HG03520 (cell line): Measurements from ENCODE around the gene DSCAM.

Experiments used
- ATAC-seq: cut with Tn5 transposase; IDR thresholded peaks from one replicate; pipeline ENCODE4 v1.9.1; 2021; ENCODE audit warnings: mild to moderate bottlenecking, moderate library complexity; ENCODE audit not compliant: unreplicated experiment

Gene DSCAM

DNA sequence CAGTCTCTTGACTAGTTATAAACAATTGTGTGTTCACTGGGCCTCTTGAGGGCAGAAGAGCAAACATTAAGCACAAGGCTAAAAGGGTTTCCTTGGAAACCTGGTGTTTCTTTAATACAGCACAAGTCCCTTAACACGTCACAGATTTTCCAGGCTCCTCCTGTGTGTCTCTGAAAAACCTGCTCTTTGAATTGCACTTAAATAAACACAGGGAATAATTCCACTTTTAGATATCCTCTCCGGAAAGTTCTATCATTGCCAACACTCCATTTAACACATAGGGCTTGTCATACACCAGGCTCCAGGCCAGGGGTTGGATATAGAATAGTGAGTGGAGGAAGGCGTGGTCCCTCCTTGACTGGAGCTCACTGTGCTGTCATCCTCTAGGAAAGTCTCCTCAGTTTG lies 442.6 kb downstream of the DSCAM start:
- no peak for ATAC-seq

DNA sequence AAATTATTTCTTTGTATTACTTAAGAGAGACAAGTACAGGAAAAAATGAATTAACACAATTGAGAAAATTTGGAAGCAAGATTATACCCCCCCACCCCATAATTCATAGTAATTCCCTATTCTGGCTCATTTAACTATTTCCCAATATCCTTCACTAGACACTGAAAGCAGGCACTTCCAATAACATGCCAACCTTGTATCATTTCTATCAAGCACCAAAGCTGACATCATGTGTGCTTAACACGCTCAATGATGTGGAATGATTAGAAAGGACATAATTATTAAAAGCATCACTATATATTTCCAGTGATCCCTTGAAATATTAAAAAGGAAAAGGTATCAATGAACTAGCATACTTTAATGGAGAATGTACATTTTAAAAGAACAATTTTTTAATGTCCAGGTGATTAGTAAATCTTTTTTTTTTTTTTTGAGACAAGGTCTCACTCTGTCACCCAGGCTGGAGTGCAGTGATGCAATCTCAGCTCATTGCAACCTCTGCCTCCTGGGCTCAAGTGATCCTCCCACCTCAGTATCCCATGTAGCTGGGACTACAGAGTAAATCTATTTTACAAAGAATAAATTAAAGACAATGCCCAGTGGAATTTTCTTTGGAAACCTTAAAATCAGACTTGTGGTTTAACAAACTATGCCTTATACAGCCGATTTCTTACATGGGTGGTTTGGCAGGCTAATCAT lies 443.9 kb downstream of the DSCAM start:
- ATAC-seq, result no peak

DNA sequence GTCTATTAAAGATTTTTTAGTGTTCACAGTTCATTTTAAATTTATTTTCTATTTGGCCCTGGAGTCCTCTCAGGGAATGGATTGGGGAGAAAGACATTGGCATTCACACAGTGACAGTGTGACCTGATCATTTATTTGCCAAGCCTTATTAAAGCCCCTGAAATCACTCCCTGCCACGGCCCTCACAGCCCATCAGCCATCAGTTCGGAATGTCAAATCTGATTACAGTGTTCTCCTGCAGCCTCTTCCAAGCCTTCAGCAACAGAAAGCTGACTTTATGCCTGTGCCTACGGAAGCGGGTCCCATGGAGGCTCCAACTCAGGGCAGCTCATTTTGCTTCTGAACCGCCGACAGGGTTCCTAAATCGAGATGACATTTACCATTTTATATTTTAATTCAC lies 451.2 kb downstream of the DSCAM start:
- no peak for ATAC-seq

DNA sequence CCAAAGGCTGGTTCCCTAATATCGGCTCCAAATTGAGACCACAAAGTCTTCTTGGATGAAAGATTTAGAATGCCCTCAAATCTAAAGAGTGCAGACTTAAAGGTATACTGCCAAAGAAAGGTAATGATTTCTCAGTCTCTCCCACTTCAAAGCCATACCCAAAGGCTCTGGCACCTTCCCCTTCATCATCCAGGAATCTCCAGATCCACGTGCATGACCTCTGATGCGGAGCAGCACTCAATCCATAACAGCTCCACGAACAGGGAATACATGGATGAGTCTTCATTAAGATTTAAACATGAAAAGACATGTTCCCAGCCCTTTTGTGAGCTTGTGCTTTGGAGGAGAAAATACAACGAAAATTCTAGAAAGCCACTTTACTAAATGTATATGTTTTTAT lies 453.9 kb downstream of the DSCAM start:
- ATAC-seq, result no peak

DNA sequence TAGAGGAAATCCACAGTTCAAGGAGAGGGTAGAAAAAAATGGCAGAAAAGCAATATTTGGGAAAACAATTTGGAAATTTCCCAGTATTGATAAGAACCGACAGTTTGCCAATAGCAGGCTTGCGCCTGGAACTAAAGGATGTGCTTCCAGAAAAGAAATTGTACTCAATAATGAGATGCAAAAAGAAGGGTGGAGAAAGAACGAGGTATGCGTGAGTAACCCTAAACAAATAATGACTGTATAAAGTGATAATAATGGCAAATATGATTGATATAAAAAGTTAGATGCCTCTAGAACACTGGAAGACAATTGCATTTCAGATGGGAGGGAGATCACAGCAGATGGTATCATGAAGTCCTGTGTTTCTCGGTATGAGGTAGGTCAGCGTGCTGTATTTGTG lies 458.9 kb downstream of the DSCAM start:
- ATAC-seq, result no peak

DNA sequence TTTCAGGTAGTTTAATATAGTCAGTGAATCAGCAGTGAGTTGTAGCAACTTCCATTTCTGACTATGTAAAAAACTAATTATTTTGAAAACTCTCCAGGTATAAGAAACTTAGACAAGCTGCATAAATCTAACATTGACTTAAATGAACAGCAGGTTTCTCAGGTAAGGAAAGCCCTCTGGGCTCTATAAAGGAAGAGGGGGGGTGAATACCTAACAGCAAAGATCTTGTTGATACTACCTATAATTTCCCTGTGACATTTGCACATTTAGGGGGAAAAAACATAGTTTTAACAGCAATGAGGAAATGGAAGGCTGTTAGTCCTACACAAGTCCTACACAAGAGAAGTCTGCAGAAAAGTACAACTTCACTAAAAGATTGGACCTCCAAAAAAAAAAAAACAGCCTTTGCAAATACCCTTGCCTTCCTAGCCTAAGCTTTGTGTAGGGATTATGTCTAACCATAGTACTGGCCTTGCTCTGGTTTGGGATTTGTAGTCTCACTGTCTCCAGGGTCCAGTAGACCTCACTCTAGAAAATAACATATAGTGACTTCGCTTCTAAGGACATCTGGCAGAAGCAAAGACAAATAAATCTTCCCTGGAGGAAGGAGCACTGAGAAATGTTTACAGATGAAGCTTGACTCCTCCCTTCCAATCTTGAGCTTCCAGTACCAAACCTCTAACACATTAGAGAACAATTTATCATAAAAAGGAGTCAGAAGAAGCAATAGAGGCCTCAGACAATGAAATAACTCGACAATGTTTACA lies 459.8 kb downstream of the DSCAM start:
- ATAC-seq, result no peak

DNA sequence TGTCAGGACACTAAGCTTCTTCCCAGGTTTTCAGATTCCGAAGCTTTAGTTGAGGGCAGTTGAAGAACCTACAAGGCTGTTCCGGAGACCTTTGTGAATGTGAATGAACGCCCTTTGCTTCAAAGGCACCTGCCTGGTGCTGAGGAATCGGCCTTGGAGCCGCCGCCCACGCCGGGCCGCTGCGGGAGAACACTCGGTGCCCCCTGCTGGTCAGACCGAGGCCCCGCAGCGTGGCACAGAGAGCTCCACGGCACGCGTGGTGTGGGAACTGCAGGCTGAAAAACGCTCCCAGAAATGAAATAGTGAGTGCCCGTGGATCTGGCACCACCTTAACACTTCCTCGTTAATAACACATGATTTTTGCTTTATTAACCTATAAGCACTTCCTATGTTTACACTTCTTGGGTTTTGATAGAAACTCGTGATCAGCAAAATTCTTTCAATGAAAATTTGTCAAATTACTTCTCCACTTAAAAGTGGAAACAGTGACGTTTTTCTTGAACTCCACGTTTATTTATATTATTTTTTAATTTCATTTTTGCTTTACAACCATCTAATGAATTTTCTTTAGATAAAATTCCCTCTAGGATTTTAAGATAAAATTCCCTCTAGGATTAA lies 460.6 kb downstream of the DSCAM start:
- no peak for ATAC-seq

DNA sequence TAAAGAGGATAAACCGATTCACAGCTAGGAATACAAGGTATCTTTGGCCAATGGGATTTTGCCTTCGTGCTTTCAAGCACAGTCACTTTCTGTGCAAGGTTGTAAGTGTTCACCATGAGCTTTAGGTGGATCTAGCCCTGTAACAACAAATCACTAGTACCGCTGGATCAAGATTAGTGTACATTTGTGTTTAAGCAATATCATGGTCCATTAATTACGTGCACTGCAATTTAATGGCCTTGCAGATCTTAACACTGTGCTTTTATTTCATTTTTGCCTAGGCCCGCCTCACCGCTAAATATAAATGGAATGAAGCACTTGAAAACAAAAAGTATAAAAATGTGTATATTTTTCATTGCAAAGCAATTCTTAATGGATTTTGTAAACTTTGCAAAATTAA lies 461.1 kb downstream of the DSCAM start:
- ATAC-seq, result no peak

DNA sequence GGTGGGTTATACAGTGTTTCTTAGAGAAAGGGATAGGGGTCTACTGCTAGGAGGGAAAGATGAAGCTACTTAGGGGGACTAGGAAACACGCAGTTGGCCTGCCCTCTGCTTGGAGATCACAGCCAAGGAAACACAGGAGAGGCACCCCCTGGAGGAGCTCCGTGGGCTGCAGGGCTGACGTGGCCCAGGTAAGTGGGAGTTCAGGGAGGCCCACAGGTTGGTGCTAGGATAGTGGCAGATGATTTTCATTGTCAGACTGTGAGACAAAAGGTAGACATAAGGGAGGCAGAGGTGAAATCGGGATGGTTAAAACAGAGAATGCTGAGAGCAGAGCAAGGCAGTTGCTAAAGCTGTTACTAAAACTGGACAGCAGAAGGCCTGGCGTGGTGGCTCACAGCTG lies 463.0 kb downstream of the DSCAM start:
- no peak for ATAC-seq

DNA sequence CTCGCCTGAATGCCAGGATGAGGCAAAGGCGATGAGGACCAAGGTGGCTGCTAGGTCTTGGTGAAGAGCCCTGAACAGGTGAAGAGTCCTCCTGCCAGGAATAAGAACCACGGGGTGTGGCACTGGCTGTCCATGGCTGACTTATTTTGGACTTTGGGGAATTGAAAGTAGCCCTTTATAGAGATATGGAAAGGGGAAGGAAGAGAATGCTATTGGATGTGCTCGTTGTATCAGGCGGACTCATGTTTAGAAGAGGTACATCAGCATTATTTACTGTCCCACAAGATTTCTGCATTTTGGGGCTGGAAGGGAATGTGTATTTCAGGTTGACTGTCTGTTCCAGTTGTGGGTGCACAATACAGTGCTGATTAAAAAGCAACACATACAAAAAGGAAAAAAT lies 465.8 kb downstream of the DSCAM start:
- no peak for ATAC-seq

DNA sequence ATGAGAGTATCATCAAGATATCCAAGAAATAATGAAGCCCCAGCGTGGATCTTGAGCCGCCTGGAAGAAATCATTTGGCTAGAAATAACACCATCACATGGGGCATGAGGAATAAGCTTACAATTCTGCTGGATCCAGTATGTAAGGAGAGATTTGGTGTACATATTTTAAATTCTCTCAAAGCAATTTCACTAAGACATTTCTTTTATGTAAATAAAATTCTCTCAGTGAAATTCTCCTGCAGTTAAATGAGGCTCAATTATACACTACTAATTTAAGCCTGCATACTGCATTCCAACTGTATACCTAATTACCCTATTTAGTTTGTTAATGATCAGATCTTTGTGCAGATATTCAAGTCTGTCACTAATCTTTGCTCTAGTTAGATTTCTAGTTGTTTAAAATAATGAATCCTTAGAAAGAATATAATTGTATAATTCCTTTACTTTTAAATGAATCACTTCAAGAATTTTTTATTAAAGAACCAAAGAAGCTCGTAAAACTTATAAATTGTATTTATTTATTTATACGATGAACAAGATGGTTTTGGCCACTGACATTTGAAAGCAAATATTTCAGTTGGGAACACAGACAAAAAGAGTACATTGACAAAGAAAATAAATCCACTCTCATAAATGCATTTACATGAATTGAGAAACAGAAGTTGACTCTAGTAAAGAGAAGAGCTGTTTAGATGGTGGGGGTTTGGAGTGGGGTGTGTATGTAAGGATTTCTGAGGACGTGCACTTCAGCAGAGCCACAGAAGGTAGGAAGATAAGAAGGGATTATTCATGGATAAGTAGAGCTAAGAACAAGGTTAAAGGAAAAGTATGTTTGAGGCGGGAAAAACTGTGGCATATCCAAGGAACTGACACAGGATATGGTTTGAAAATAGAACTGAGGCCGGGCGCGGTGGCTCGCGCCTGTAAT lies 466.8 kb downstream of the DSCAM start:
- ATAC-seq, result no peak

DNA sequence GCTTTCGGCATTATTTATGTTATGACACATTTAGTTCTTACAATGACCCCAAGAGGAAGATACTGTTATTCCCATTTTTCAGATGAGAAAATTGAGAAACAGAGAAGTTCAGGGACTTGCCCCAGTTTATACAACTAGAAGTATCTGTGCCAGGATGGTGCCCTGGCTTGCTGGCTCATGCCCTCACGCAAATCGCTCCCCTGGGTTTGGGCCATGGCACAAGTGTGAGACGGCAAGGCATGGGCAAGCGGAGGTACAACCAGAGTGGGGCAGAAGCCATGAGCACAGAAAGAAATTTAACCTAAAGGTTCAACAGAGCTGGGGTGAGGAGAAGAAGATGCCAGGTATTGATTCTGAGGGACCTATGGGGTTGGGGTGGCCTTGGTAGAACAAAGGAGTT lies 469.8 kb downstream of the DSCAM start:
- no peak for ATAC-seq

DNA sequence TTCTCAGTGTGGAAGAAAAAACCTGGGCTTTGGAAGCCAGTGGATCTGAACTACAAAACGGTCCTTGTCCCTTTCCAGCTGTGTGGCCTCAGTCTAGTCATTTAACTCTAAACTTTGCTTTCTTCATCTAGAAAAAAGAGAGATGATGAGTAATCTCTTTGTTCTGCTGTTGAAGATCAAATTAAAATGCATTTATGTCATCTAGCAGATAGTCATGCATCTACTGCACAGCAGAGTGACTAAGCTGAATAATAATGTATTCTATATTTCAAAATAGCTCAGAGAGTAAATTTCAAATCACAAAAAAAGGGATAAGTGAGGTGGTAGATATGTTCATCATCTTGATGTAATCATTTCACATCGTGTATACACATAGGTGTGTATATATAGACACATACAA lies 473.2 kb downstream of the DSCAM start:
- ATAC-seq, result no peak

DNA sequence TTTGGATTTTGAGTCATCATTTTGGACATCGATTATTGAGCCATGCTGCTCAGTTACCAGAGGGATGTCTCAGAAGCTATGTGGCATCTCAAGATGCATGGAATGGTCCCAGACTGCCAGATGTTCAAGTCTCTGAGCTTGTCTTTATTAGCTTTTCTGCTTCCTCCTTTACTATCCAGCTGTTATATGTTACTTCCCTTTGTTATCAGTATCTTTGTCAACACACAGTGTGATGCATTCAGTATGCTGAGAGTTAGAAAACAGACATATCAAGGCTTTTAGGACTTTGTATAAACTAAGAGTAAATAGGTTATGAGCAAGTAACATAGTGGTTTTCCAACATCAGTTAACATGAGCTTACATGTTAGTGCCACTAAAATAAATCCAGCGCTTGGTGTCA lies 474.5 kb downstream of the DSCAM start:
- ATAC-seq, result no peak

DNA sequence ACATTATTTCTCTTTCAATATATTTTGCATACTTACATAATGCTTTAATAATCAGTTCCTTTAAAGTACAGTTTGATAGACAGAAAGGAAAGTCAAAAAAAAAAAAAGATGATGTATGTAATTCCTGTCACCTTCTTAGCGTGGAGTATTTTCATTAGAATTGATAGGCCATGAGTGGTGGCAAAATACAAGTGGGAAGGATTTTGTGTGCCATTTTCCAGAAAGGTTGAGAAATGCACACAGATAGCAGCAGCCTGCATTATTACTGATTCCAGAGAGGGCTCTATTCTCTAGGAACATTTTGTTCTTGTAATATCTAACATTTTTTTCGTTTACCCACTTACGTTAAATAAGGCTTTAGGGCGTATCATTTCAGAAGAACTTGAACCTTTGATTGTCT lies 475.6 kb downstream of the DSCAM start:
- no peak for ATAC-seq

DNA sequence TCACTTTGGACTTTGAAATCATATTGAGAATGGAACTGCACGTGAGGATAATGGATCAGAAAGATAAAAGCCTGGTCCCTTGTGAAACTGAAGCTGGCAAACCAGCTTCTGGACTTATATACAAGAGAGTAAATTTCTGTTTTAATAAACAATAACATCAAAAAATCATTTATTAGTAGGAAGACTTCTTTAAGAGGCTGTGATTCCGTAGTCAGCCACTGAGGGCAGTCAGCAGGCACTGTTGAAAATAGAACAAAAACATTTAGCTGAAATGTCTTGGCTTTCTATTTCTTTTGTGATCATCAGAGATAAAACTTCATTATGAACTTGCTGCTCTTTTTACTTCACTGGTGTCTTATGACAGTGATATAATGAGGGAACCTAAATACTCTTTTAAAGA lies 490.3 kb downstream of the DSCAM start:
- ATAC-seq, result no peak

DNA sequence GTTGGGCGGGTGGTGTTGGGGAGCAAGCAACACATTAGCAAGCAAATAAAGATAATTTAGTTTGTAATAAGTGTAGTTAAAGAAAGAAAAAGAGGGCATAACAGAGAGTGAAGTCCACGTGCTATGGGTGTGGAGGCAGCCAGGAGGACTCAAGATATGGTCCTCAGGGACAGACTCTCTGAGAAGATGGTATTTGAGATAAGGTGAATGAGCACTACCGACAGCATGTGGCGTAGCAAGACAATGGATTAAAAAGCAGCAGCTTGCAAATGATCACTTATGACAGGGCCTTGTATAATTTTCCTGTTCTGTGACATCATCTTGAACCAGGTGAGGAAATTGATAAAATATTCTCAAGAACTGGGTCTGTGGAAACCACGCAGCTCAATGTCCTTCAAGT lies 491.9 kb downstream of the DSCAM start:
- ATAC-seq, result no peak

DNA sequence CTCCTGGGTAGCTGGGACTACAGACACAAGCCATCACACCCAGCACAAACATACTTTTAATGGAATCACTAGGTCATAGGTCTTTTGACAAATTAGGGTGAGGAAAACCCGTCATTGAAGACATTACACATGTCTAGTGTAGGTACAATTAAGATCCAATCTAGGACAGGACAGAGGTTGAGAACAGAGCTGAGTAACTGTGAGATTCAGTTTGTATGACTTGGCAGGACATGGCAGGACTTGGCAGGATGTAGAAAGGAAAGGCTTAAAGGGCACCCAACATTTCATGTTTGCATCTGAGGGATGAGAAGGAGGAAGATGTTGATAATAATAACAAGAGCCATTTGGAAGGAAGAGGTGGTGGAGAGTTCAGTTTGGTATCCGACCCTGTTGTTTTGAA lies 496.0 kb downstream of the DSCAM start:
- no peak for ATAC-seq

DNA sequence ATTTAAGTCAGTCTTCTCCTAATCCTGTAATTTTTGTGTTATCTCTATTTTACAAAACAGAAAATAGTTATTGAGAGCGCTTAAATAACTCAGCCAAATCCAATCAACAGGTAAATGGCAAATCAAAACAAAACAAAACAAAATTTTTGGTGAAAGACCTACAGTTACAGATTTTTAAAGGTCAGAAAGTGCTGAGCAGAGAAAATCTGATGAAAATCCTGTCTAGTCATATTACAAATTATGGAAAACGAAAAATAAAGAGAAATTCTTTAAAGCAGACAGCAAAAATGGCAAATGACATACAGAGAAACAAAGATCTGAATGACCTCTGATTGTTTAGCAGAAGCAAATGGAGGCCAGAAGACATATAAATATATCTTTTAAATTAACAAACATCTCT lies 497.4 kb downstream of the DSCAM start:
- no peak for ATAC-seq

DNA sequence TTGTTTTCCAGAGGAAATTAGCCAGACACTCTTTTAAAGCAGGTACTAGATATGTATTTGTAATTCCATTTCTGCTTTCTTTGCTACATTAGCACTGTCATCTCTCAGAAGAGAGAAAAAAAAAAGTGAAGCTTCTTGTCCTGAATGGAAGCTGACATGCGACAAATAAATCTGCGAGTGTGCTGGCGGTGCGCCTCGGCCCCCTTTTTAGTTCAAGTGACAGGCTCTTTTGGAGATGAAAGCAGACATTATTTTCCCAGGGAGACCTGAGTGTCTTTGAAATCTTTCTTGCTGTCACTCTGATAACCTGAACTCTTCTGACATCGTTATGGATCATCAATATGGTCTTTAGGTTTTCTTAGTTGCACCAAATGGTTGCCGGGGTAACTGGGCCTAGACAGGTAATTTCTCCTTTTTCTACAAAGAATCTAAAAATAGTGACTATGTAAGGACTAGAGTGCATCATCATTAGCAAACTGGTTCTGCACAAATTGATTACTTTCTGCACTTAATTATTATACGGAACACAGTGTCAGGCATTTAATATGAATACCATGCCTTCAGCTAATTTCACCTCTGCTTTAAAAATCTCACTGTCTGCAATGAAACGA lies 501.1 kb downstream of the DSCAM start:
- no peak for ATAC-seq

DNA sequence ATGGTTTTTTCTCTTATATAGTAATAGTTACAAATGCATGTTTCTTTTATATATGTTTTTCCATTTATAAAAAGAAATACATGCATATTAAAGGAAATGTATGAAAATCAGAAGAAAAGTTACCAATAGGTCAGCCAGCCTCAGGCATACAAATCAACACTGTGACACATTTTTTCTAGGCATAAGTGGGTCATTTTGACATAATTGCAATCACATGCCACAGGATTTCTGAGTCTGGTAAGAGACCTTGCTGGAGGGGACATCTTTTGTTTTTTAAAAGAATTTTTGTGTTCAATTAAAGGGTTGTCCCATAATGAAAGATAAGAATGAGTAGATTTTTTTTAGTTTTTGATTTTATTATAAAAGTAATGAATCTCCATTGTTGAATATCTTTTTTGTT lies 506.6 kb downstream of the DSCAM start:
- no peak for ATAC-seq
